GM18873 (cell line): ENCODE data around the gene FTSJ1.

ENCODE experiments used
- ATAC-seq: cut with Tn5 transposase; IDR thresholded peaks from one replicate; pipeline ENCODE4 v1.9.1; 2021; ENCODE audit warnings: mild to moderate bottlenecking, moderate library complexity, moderate number of reproducible peaks; ENCODE audit not compliant: unreplicated experiment, low FRiP score

Gene FTSJ1

DNA sequence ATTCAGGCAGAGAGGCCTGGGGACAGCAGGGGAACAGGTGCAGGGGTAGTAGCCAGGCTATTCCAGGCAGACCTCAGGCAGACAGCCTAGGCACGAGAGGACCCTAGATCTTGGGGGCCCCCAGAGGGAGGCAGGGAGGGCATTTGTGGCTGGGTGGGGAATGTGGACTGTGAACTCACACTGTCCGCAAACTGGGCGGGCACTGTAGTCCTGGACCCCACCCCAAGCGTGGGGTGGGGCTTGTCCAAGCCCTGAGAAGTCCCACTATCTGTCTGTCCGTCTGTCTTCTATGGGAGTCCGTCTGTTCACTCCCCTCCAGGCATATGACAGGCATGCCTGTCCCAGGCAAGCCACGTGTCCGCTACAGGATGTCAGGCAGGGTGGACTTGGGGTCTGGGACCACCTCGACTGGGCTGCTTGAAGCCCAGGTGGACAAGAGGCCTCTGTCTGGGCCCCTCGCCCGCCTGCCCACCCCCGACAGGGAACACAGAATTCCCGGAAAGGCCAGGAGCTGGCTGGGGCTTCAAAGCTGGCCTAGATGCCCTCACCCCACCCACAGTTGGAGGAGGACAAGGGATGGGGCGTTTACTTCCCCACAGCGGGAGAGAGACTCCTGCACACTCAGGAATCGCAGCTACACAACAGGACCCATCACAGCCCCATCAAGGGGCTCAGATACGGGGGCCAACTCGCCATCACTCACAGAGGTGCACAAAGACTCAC lies 5.7 kb upstream of the FTSJ1 start, which contains the start of gene SLC38A5:
SLC38A5 (minus strand) TSS at position 151 of the 723 bp plus-strand sequence. CDS start 2,336 bp downstream, outside the sequence.
- no peak for ATAC-seq

- ATAC-seq: no peak
These were observed 5.2 kb upstream of the FTSJ1 start for GRCh38 chrX:48470833-48471118.

DNA sequence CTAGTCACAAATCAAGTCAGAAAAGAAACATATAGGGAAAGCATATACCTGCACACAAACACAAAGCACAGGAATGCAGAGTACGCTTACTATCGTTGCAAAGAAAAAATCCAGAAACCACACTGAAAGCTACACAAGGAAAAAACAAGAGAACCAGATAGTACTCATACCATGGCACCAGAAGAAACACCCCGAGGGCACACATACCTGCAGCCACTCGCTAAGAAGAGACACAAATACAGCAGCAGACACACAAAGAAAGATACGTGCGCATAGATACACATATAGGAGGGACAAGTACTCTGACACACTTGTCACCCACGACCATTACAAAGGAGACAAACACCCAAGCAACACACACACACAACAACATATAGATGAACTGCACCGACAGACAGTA lies 4.5 kb upstream of the FTSJ1 start:
- ATAC-seq: no peak

- no peak for ATAC-seq
These were observed 3.8 kb upstream of the FTSJ1 start for GRCh38 chrX:48472225-48472624.

DNA sequence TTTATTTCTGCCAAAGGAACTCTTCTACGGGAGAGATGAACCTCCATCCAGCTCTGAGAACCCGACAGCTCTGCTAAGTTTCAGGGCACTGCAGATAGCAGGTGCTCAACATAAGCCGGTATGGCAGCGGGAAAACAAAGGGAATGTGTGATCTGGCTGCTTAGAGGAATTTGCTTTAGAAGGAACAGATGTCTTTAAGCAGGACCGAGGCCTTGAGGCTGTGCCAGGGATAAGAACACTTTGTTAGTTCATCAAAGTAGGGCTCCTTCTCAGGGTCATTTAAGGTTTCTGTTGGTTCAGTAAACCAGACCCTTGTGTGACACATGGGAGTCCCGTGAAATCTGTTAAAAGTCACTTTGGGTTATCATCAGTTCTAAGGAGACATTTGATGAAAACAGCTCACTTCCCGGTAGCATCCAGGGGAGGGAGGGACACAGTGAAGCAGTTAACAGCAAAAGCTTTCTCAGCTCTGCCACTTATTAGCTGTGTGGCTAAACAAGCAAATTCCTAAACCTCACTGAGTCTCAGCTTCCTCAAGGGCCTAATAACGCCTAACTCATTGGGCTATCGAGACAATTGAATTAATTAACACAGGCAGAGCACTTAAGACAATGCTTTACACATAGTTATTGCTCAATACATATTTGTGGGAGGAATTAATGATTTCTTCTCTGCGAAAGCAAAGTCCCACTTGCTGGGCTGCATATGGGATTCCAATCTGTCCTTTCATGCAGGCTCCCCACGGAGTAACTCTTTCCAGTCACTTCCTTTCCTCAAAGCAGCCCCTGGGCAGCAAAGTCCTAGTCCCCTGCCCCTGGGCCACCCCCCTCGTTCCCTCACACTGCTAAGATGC lies 2.9 kb upstream of the FTSJ1 start:
- ATAC-seq: no peak

- no peak for ATAC-seq
These were observed 2.4 kb upstream of the FTSJ1 start for GRCh38 chrX:48473704-48473990.

GRCh38 chrX:48474127-48474526 lies 1.9 kb upstream of the FTSJ1 start:
- ATAC-seq: no peak

DNA sequence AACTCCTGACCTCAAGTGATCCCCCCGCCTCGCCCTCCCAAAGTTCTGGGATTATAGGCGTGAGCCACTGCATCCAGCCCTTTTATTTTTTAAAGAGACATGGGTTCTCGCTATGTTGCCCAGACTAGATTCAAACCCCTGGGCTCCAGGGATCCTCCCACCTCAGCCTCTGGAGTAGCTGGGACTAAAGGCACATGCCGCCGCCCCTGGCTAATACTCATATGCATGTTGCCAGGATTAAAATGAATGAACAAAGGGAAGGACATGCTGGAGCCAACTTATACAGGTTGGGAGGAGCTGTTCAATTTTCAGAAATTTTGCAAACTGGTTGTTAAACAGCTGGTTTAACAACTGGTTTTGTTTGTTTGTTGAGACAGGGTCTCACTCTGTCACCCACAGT lies 1.4 kb upstream of the FTSJ1 start:
- ATAC-seq: no peak

DNA sequence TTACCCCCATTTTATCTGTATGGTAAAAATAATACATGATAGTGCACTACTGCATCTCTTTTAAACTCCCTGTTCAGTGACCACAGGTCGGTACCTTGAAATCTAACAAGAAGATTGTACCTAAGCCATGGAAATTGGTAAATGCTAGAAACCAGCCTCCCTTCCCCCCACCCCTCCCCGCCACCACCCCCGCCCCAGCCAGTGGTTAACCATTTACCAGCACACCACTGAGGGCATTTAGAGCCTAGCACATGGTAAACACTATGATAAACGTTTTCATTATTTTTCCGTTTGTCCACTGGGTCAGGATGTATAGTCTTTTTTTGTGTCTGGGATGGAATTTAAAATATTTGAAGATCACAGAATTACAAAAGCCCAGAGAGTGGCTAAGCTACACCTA lies 703 bp upstream of the FTSJ1 start:
- ATAC-seq: no peak

GRCh38 chrX:48476919-48477318 lies 920 bp downstream of the FTSJ1 start:
- ATAC-seq: no peak

DNA sequence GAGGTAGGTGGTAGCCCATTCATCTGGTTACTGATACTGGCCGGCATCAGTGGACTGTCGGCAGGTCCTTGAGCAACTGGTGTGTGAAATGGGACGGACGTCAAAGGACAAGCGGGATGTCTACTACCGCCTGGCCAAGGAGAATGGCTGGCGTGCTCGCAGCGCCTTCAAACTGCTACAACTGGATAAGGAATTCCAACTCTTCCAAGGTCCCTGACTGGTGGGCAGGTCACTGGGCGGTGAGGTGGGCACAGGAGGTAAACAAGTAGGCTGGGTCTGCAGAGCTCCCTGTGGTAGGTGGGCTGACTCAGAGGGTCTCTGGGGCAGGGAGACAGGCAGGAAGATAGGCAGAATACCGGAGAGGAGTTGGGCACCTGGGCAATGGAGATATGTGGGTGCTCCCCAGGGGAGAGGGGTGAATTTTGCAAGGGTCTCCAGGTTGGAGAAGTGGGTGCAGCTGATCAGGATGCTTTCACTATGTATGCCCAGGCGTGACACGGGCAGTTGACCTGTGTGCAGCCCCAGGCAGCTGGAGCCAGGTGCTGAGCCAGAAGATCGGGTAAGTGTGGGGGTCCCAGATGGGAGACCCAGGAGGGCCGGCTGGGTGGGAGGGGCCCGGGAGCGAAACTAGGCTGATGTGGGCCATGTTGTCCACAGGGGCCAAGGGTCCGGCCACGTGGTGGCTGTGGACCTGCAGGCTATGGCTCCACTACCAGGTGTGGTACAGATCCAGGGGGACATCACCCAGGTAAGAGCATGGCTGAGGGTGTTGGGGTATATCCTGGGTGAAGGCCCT lies 2.2 kb downstream of the FTSJ1 start:
- ATAC-seq: no peak

- no peak for ATAC-seq
These were observed 2.8 kb downstream of the FTSJ1 start for GRCh38 chrX:48478806-48479205.

DNA sequence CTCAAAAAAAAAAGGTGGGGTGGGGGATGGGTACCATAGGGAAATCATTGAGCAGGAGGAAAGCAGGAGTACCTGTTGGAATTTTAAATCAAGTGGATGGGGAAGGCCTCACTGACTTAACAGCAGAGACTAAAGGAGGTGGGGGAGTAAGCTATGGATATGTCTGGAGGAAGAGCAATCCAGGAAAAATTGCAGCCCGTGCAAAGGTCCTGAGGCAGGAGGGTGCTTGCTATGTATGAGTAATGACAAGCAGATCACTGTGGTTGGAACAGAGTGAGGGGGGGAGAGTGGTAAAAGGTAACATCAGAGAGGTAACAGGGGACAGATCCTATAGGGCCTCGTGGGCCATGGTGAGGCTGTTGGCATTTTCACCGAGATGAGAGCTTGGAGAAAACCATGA lies 4.1 kb downstream of the FTSJ1 start:
- ATAC-seq: no peak

DNA sequence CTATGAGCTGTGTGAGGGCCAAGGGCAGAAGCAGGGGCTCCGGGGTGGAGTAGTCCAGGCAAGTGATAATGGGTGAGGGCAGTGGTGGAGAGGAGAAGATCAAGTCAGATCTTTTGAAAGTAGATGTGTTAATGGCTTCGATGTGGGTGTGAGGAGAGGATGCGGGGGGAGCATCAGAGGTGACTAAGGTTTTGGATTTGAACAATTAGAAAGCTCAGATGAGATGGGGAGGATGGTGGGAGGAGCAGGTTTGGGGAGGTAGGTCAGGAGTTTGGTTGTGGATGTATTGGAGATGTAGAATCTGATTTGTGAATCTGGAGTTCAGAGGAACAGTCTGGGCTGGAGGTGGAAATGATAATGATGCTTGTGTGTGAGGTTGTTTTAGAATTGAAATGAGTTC lies 4.6 kb downstream of the FTSJ1 start:
- ATAC-seq: no peak

- ATAC-seq: no peak
These were observed 6.5 kb downstream of the FTSJ1 start for GRCh38 chrX:48482526-48482925.

DNA sequence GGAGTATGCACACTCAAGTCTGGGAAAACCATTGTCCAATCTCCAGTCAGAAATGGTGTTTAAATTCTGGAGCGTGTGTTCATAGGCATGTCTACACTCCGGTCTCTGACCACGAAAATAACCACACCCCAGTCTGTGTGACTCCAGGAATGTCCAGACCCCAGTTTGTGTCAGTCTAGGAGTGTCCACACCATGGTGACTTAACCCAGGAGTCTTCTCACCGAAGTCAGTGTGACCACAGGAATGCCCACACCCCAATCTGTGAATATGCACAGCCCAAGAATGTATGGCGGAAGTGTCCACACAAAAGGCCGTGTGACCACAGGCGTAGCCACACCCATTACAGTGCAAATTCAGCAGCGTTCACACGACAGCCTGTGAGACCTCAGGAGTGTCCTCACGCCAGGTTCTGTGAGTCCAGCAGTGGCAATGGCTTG lies 11.4 kb downstream of the FTSJ1 start:
- ATAC-seq: no peak

GRCh38 chrX:48488034-48488433 lies 12.0 kb downstream of the FTSJ1 start:
- ATAC-seq: no peak

GRCh38 chrX:48489296-48489695 lies 13.3 kb downstream of the FTSJ1 start:
- ATAC-seq: no peak

DNA sequence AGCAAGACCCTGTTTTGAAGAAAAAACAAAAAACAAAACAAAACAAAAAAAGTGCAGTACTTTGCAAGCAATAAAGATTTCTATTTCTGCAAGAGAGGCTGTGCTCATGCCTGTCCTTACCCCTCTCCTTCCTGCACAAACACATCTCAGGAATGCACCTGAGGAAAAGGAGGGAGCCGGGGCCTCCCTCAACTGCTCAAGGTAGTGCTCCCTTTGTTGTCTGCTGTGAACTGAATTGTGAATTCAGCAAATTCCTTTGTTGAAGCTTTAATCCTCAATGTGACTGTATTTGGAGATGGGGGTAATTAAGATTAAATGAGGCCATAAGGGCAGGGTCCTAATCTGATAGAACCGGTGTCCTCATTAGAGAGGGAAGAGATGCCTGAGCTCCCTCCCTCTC lies 13.9 kb downstream of the FTSJ1 start:
- no peak for ATAC-seq

DNA sequence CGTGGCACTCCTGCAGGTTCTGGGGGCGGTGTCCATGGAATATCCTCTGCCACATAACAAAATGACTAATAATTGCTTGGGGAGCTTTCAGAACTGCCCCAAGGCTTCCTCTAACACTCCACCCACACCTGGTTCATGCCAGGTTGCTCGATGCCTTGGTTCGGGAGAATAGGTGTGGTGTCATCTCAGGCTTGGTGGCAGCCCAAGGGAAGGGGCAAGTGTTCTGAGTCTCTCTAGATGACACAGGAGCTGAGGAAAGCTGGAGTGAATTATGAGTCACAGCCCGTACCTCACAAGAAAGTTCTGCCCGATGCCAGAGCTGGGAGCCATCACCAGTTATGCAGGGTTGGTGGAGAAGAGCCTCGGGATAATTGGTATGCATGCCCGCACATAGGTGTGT lies 14.7 kb downstream of the FTSJ1 start:
- no peak for ATAC-seq

DNA sequence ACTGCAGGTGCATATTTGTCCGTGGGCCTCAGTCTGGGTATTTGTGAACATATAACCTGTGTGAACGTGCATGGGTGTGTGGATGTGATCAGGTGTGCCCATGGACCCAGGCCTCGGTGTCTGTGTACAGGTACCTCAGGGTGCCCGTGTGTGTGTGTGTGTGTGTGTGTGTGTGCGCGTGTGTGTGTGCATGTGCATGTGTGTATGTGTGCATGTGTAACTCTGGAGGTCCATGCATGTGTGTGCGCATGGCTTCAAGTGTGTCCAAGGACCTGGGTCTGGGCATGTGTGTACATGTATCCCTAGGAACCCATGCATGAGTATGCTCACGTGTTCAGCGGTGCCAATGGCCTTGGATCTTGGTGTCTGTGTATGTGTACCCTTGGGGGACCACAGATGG lies 15.8 kb downstream of the FTSJ1 start:
- no peak for ATAC-seq
